Peyer's patch (tissue), 4 donors: ENCODE measurements around the gene KIF18A. TPM values are rescaled to one million over a fixed set of nuclear protein-coding genes. Genes with fewer than 3 reads are reported as not detected.
"Not testable (repeated sequence)": the region's sequence is repeated elsewhere in the genome, so short reads cannot be mapped to it uniquely, and the experiment has no call there.

ENCODE experiments used
- DNase-seq, 3 donors: peaks; one replicate each; pipeline ENCODE4 v3.0.0-alpha.2; 2017 to 2019
- H3K27ac ChIP-seq, 4 donors: fragments of 200-600 bp; sonication (generic); one replicate each; pipeline ENCODE4 v1.5.1; 2016 to 2019
- H3K27me3 ChIP-seq, 2 donors: fragments of 200-600 bp; sonication (generic); one replicate each; pipeline ENCODE4 v1.5.1; 2019
- H3K36me3 ChIP-seq, 3 donors: fragments of 200-600 bp; sonication (generic); one replicate each; pipeline ENCODE4 v1.5.1; 2016 to 2019
- H3K4me1 ChIP-seq, 4 donors: fragments of 200-600 bp; sonication (generic); one replicate each; pipeline ENCODE4 v1.5.1; 2016 to 2019
- H3K4me3 ChIP-seq, 4 donors: fragments of 200-600 bp; sonication (generic); 1 replicate in 3 of 4; 2 replicates in 1 of 4; pipeline ENCODE4 v1.5.1; 2016 to 2019; ENCODE audit warnings: mild to moderate bottlenecking in 1 of 4
- H3K9me3 ChIP-seq, 4 donors: fragments of 200-600 bp; sonication (generic); one replicate each; pipeline ENCODE4 v1.5.1; 2016 to 2019; ENCODE audit warnings: mild to moderate bottlenecking in 1 of 4
- POLR2A ChIP-seq, 2 donors: fragments of 450-650 bp; IDR thresholded peaks; one replicate each; pipeline ENCODE4 v1.5.1; 2017; ENCODE audit warnings: antibody characterized with exemption in 2 of 2, mild to moderate bottlenecking in 2 of 2, moderate library complexity in 2 of 2
- total RNA-seq, 4 donors: library from RNA; depleted of rRNA; stranded (reverse); fragments of >200 nt; gene quantifications; one replicate each; pipeline ENCODE4 v1.1.0, GENCODE V29; 2016
- TF ChIP-seq, protein P1 (sequence below), 6 experiments: fragments of 450-650 bp in 4 of 6; fragments of 200-600 bp in 2 of 6; sonication (generic) in 1 of 6; IDR thresholded peaks; one replicate each; pipeline ENCODE4 v1.5.1; 2017 to 2019; ENCODE audit warnings: antibody characterized with exemption in 6 of 6, mild to moderate bottlenecking in 3 of 6, moderate library complexity in 1 of 6

The KIF18A gene
- total RNA-seq, 4 donors from 2014 or later: 0.94 to 9.1 (median 3.1) TPM

DNA sequence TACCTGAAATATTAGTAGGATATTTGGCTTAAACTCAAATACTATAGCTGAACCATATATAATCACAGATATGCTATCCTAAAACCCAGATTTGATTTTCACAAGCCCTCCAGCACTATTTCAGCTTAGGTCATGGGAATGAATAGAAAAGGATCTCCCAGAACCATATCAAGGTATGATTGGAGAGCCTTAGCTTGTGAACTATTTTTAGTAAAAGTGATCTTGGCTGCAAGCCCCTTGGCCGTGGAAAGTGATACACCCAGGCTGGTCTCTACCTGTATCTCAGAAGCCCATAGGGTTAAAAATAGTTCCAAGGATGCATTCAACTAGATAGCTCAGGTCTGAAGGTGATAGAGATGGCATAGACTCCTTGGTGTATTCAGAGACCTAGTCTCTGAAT lies 9.7 kb downstream of the KIF18A start:
- no peak for DNase-seq
- Histone ChIP-seq H3K27ac (no peak overlapping the region), H3K36me3 (no peaks in the 10 kb centered on the region), H3K4me1 (no peaks in the 10 kb centered on the region), H3K27me3 (no peaks in the 10 kb centered on the region), H3K4me3 (no peak overlapping the region), H3K9me3 (no peaks in the 10 kb centered on the region)
- TF ChIP-seq, protein P1, sequence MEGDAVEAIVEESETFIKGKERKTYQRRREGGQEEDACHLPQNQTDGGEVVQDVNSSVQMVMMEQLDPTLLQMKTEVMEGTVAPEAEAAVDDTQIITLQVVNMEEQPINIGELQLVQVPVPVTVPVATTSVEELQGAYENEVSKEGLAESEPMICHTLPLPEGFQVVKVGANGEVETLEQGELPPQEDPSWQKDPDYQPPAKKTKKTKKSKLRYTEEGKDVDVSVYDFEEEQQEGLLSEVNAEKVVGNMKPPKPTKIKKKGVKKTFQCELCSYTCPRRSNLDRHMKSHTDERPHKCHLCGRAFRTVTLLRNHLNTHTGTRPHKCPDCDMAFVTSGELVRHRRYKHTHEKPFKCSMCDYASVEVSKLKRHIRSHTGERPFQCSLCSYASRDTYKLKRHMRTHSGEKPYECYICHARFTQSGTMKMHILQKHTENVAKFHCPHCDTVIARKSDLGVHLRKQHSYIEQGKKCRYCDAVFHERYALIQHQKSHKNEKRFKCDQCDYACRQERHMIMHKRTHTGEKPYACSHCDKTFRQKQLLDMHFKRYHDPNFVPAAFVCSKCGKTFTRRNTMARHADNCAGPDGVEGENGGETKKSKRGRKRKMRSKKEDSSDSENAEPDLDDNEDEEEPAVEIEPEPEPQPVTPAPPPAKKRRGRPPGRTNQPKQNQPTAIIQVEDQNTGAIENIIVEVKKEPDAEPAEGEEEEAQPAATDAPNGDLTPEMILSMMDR (IDR thresholded peaks at IDR 0.05): no peak
- TF ChIP-seq POLR2A (IDR thresholded peaks at IDR 0.05): no peak

DNA sequence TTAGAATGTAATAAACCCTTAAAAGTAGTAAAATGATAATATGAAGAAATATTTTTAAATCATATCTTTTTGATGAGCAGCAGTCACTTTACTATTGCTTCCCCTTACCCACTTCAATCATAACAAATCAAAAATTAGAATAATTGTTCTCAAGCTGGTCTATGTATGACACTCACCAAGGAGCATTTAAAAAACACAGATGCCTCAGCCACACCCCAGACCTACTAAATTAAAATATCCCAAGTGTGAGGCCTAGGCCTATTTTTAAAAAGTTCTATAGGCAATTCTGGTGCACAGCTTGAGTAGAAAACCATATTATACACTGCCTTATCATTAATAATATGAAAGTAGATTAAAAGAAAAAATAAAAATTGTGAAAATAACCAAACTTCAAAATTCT lies 15.2 kb downstream of the KIF18A start:
- no peaks in the 10 kb centered on the region for H3K4me1 ChIP-seq
- no peaks in the 10 kb centered on the region for H3K27me3 ChIP-seq
- no peak overlapping the region for H3K27ac ChIP-seq
- no peak for TF ChIP-seq POLR2A (IDR thresholded peaks at IDR 0.05)
- TF ChIP-seq, protein P1 (IDR thresholded peaks at IDR 0.05): no peak
- H3K4me3 ChIP-seq: no peak overlapping the region
- H3K36me3 ChIP-seq: no peaks in the 10 kb centered on the region
- no peaks in the 10 kb centered on the region for H3K9me3 ChIP-seq
- no peak for DNase-seq

DNA sequence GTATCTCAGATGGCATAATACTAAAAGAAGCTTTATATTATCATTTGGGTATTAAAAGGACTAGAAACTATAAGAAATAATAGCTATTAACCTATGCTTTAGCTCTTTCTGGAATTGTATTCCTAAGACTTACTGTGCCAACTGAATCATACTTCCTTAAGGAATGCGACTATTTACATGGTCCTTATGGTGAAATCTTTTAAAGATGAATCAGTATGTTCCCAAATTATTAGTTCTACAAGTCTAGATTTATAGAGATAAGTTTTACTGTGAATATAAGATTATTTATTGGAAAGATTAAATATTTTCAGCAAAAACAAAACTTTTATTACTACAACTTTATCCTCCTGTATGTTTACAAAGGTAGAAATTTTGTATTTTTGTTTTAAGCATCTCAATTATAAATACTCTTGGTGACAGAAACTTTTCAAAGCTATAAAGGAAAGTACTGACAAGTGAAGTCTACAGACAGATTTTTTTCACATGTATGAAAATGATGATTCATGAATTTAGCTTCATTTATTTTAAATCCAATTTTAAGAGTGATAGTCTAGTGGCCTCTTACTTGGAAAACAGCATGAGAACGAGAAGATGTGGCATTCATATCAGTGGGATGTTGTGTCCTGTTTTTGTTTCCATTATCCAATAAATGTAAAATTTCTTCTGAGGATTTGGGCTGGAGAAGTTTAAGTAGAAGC lies 17.8 kb downstream of the KIF18A start:
- no peaks in the 10 kb centered on the region for H3K36me3 ChIP-seq
- H3K4me3 ChIP-seq: no peak overlapping the region
- TF ChIP-seq, protein P1 (IDR thresholded peaks at IDR 0.05): no peak
- TF ChIP-seq POLR2A (IDR thresholded peaks at IDR 0.05): no peak
- no peak for DNase-seq
- no peak overlapping the region for H3K27ac ChIP-seq
- no peaks in the 10 kb centered on the region for H3K9me3 ChIP-seq
- no peaks in the 10 kb centered on the region for H3K27me3 ChIP-seq
- no peaks in the 10 kb centered on the region for H3K4me1 ChIP-seq

DNA sequence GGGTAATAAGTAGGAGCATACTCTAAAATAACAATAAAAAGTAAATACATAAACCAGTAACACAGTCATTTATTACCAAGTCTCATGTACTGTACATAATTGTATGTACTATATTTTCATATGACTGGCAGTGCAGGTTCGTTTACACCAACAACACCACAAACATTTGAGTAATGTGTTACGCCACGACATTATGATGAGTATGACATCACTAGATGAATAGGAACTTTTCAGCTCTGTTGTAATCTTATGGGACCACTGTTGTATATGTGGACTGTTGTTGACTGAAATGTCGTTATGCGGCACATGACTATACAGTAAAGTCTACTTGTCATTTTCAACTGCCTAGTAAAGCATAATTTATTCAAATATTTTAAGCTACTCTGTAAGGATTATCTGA lies 18.6 kb downstream of the KIF18A start:
- H3K27ac ChIP-seq: no peak overlapping the region
- no peaks in the 10 kb centered on the region for H3K27me3 ChIP-seq
- no peaks in the 10 kb centered on the region for H3K9me3 ChIP-seq
- no peak for DNase-seq
- TF ChIP-seq POLR2A (IDR thresholded peaks at IDR 0.05): no peak
- TF ChIP-seq, protein P1 (IDR thresholded peaks at IDR 0.05): no peak
- H3K36me3 ChIP-seq: no peaks in the 10 kb centered on the region
- H3K4me1 ChIP-seq: no peaks in the 10 kb centered on the region
- H3K4me3 ChIP-seq: no peak overlapping the region

DNA sequence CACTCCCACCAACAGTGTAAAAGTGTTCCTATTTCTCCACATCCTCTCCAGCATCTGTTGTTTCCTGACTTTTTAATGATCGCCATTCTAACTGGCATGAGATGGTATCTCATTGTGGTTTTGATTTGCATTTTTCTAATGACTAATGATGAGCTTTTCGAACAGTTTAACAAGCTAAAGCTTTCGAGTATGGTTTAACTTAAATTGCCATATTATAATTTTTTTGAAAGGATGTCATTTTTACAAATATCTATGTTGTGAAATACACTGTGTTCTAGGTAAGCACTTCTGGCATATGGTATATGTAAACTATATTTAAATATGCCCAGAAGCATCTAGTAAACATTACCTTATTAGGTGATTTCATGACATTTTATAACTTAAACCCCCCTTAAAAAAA lies 20.3 kb downstream of the KIF18A start:
- H3K36me3 ChIP-seq, H3K27ac ChIP-seq, H3K4me1 ChIP-seq, H3K9me3 ChIP-seq, H3K27me3 ChIP-seq, DNase-seq, H3K4me3 ChIP-seq: not testable (repeated sequence)

DNA sequence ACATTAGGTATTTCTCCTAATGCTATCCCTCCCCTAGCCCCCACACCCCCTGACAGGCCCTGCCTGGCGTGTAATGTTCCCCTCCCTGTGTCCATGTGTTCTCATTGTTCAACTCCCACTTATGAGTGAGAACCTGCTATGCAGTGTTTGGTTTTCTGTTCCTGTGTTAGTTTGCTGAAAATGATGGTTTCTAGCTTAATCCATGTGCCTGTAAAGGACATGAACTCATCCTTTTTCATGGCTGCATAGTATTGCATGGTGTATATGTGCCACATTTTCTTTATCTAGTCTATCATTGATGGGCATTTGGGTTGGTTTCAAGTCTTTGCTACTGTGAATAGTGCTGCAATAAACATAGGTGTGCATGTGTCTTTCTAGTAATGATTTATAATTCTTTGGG lies 20.8 kb downstream of the KIF18A start:
- H3K36me3 ChIP-seq, H3K27me3 ChIP-seq, H3K4me3 ChIP-seq, DNase-seq, H3K9me3 ChIP-seq, H3K27ac ChIP-seq, H3K4me1 ChIP-seq: not testable (repeated sequence)

DNA sequence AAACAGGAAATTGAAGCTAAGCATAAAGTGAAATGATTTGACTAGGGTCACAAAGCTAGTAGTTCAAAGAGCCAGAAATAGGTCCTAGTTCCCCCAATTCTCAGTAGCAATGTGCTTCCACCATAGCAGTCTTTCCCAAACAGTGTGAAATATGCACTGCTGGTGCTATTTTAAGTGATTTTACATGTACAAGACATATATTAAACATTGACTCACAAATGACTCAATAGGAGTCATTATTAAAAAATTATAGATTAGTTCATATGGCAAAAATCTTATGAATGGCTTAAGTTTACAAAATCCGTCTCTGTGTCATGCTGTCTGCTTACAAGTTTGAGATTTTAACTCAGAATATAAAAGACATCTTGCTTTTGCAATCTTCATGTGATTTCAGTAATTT lies 21.4 kb downstream of the KIF18A start:
- no peak for TF ChIP-seq POLR2A (IDR thresholded peaks at IDR 0.05)
- TF ChIP-seq, protein P1 (IDR thresholded peaks at IDR 0.05): no peak

More for the DNA sequence above, 21.4 kb downstream of the KIF18A start:
- DNase-seq: no peak
- H3K36me3 ChIP-seq: no peaks in the 10 kb centered on the region
- no peak overlapping the region for H3K4me3 ChIP-seq
- no peaks in the 10 kb centered on the region for H3K9me3 ChIP-seq
- no peaks in the 10 kb centered on the region for H3K4me1 ChIP-seq
- no peaks in the 10 kb centered on the region for H3K27me3 ChIP-seq
- H3K27ac ChIP-seq: no peak overlapping the region
